K562 (cell line): ENCODE results near the gene TAF1B. TPM values are rescaled to one million over a fixed set of nuclear protein-coding genes. Genes with fewer than 3 reads are reported as not detected.

Experiments
- BHLHE40 ChIP-seq: IDR thresholded peaks from 2 replicates; pipeline ENCODE4 v1.6.1; 2011; ENCODE audit warnings: low read length, improper control_type of control experiment
- CCNT2 ChIP-seq: IDR thresholded peaks from 2 replicates; pipeline ENCODE4 v1.6.1; 2011; ENCODE audit warnings: borderline replicate concordance, low read depth, mild to moderate bottlenecking, moderate library complexity, mixed read lengths, low read length; ENCODE audit not compliant: insufficient read length; ENCODE audit errors: extremely low read depth
- DMBX1 ChIP-seq: fragments of 250-450 bp; sonication (Bioruptor Pico); IDR thresholded peaks from 2 replicates; pipeline ENCODE4 v1.8.0; 2022; ENCODE audit warnings: inconsistent platforms, mild to moderate bottlenecking, moderate library complexity, borderline replicate concordance
- EP400 ChIP-seq: fragments of 450-650 bp; IDR thresholded peaks from 2 replicates; pipeline ENCODE4 v1.6.1; 2017; ENCODE audit warnings: antibody characterized with exemption, mild to moderate bottlenecking, moderate library complexity
- KDM2B ChIP-seq: fragments of 250-450 bp; sonication (Bioruptor Pico); IDR thresholded peaks from 2 replicates; pipeline ENCODE4 v1.8.0; 2021; ENCODE audit warnings: mild to moderate bottlenecking, moderate library complexity
- L3MBTL2 ChIP-seq: fragments of 450-650 bp; IDR thresholded peaks from 2 replicates; pipeline ENCODE4 v1.6.1; 2016; ENCODE audit warnings: mild to moderate bottlenecking, moderate library complexity
- MXI1 ChIP-seq: IDR thresholded peaks from 2 replicates; pipeline ENCODE4 v1.6.1; 2011; ENCODE audit warnings: low read depth, mild to moderate bottlenecking, improper control_type of control experiment, low read length
- MYC ChIP-seq, 2 experiments: fragments of 250-450 bp in 1 of 2; sonication (Bioruptor Pico) in 1 of 2; IDR thresholded peaks; 2 replicates each; pipeline versions ENCODE4 v1.5.1 to v1.6.1; 2012 to 2021; ENCODE audit warnings: low read depth in 2 of 2, borderline replicate concordance in 1 of 2, improper control_type of control experiment in 1 of 2, low read length in 1 of 2, mild to moderate bottlenecking in 1 of 2, moderate library complexity in 1 of 2
- NONO ChIP-seq, 2 experiments: fragments of 200-400 bp in 1 of 2; fragments of 450-650 bp in 1 of 2; formaldehyde crosslinking in 1 of 2; IDR thresholded peaks; 2 replicates each; pipeline ENCODE4 v1.6.1; 2017; ENCODE audit warnings: low read depth in 2 of 2, mild to moderate bottlenecking in 2 of 2, moderate library complexity in 2 of 2, low read length in 1 of 2
- RB1 ChIP-seq: fragments of 450-650 bp; IDR thresholded peaks from 2 replicates; pipeline ENCODE4 v1.6.1; 2017; ENCODE audit warnings: low read depth, mild to moderate bottlenecking
- RBFOX2 ChIP-seq: fragments of 200-400 bp; formaldehyde crosslinking; IDR thresholded peaks from 2 replicates; pipeline ENCODE4 v1.6.1; 2017; ENCODE audit warnings: low read depth, mild to moderate bottlenecking, low read length, moderate library complexity
- SMAD4 ChIP-seq: fragments of 250-450 bp; sonication (Bioruptor Pico); conservative IDR thresholded peaks from 2 replicates; pipeline ENCODE4 v1.8.0; 2021; ENCODE audit warnings: inconsistent platforms, mild to moderate bottlenecking, moderate library complexity
- SMC3 ChIP-seq: conservative IDR thresholded peaks from 2 replicates; pipeline ENCODE4 v1.6.1; 2011; ENCODE audit warnings: low read depth, low read length, improper control_type of control experiment; ENCODE audit not compliant: insufficient read depth
- TEAD4 ChIP-seq, 2 experiments: sonication (generic) in 1 of 2; formaldehyde crosslinking in 1 of 2; IDR thresholded peaks; 2 replicates each; pipeline versions ENCODE4 v1.6.1 to v1.8.0; 2012 to 2022; ENCODE audit warnings: borderline replicate concordance in 1 of 2, inconsistent platforms in 1 of 2, low read length in 1 of 2, mild to moderate bottlenecking in 1 of 2, missing genetic modification reagents in 1 of 2
- YY1 ChIP-seq, 3 experiments: IDR thresholded peaks; 2 replicates each; pipeline ENCODE4 v1.6.1; 2011; ENCODE audit warnings: low read length in 2 of 3, mild to moderate bottlenecking in 2 of 3, moderate library complexity in 2 of 3, borderline replicate concordance in 1 of 3, control low read depth in 1 of 3, low read depth in 1 of 3; ENCODE audit not compliant: insufficient read depth in 3 of 3, insufficient replicate concordance in 2 of 3, control insufficient read depth in 1 of 3, insufficient read length in 1 of 3; ENCODE audit errors: extremely low read depth in 1 of 3
- ZNF12 ChIP-seq: sonication (generic); formaldehyde crosslinking; IDR thresholded peaks from 2 replicates; pipeline ENCODE4 v1.4.0; 2020; ENCODE audit warnings: mild to moderate bottlenecking, missing genetic modification reagents
- polyA plus RNA-seq, 8 experiments: library from polyadenylated mRNA; depleted of rRNA in 4 of 8; stranded (reverse) in 5 of 8; unstranded in 3 of 8; fragments of >200 nt; fragmentation: Nextera tagmentation in 2 of 8; fragmentation: Illumina TruSeq in 1 of 8; extraction: Ambion mirVana in 2 of 8; extraction: Trizol in 1 of 8; gene quantifications; 2 replicates each; pipeline versions ENCODE4 v1.2.1 to v1.2.3, GENCODE V29; 2011 to 2014; ENCODE audit warnings: inconsistent platforms in 1 of 8, missing spikeins in 1 of 8
- total RNA-seq, 7 experiments: library from RNA; depleted of rRNA in 6 of 7; stranded (reverse); fragments of >200 nt in 6 of 7; fragmentation: Illumina TruSeq in 2 of 7; extraction: Trizol in 2 of 7; gene quantifications; 2 replicates each; pipeline versions ENCODE4 v1.2.1 to v1.2.3, GENCODE V29; 2011 to 2021; ENCODE audit warnings: low replicate concordance in 1 of 7
- TF ChIP-seq, protein P1 (sequence below): fragments of 450-650 bp; formaldehyde crosslinking; IDR thresholded peaks from 2 replicates; pipeline ENCODE4 v1.4.0; 2020; ENCODE audit warnings: mild to moderate bottlenecking
- TF ChIP-seq, protein P2 (sequence below): fragments of 250-450 bp; sonication (Bioruptor Pico); IDR thresholded peaks from 2 replicates; pipeline ENCODE4 v1.5.0; 2021; ENCODE audit warnings: mild to moderate bottlenecking, borderline replicate concordance
- TF ChIP-seq, protein P3 (sequence below), 2 experiments: IDR thresholded peaks; 2 replicates each; pipeline ENCODE4 v1.6.1; 2012; ENCODE audit warnings: improper control_type of control experiment in 2 of 2, low read depth in 2 of 2, low read length in 2 of 2, borderline replicate concordance in 1 of 2

Gene TAF1B
- total and polyA plus RNA-seq, 9 of the 15 experiments (the other 6 are each of a cell fraction or from before 2014, with no cell fraction given) = 8.8 to 25.1 (median 17.3) TPM

DNA sequence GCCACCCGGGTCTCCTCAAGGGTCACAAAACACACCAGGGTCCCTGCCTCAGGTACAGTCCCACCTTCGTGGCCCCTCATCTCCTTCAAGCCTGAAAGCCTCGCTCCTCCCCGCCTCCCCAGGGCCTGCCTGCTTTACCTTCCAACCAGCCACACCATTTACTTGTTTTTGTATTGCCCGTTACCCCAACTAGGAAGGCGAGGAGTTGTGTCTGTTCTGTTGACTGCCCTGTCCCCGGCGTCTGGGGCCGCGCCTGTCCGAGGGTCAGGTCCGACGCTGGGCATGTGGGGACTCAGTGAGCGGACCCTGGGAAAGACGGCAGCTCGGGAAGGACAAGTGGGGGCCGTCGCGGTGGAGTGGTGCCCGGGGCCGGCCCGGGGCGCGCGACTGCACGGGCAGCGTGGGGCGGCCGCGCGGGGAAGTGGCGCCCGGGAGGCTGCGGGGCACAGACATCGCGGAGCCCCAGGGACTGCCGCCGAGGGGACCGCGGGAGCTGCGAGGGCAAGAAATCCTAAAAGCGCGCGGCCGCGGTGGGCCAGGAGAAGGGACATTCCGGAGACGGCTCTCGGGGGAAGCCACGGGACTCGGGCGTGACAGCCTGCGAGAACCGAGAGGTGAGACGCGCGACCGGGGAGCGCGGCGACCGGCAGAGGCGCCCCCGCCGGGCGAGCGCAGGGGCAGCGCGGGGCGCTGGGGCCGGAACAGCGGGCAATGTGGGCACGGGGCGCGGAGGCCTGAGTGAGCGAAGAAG is 107.4 kb downstream of the TAF1B start (continued):
- TF ChIP-seq, protein P1, sequence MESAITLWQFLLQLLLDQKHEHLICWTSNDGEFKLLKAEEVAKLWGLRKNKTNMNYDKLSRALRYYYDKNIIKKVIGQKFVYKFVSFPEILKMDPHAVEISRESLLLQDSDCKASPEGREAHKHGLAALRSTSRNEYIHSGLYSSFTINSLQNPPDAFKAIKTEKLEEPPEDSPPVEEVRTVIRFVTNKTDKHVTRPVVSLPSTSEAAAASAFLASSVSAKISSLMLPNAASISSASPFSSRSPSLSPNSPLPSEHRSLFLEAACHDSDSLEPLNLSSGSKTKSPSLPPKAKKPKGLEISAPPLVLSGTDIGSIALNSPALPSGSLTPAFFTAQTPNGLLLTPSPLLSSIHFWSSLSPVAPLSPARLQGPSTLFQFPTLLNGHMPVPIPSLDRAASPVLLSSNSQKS (CRISPR knock-in tag) = no peak
- TF ChIP-seq, protein P2, sequence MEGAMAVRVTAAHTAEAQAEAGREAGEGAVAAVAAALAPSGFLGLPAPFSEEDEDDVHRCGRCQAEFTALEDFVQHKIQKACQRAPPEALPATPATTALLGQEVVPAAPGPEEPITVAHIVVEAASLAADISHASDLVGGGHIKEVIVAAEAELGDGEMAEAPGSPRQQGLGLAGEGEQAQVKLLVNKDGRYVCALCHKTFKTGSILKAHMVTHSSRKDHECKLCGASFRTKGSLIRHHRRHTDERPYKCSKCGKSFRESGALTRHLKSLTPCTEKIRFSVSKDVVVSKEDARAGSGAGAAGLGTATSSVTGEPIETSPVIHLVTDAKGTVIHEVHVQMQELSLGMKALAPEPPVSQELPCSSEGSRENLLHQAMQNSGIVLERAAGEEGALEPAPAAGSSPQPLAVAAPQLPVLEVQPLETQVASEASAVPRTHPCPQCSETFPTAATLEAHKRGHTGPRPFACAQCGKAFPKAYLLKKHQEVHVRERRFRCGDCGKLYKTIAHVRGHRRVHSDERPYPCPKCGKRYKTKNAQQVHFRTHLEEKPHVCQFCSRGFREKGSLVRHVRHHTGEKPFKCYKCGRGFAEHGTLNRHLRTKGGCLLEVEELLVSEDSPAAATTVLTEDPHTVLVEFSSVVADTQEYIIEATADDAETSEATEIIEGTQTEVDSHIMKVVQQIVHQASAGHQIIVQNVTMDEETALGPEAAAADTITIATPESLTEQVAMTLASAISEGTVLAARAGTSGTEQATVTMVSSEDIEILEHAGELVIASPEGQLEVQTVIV (CRISPR knock-in tag) = no peak
- TF ChIP-seq KDM2B (0 out of 2 replicates have a peak, but pooled peaks have one; percentile 66), MYC (IDR thresholded peaks at IDR 0.05; ENCODE audit: low read depth, low read length) (0 out of 2 replicates have a peak, but pooled peaks have one; percentile 13), MYC (CRISPR knock-in tag; IDR thresholded peaks at IDR 0.05; ENCODE audit: borderline replicate concordance, low read depth) (no peak), EP400 (no peak), TEAD4 (IDR thresholded peaks at IDR 0.05; ENCODE audit: low read length) (no peak), TEAD4 (CRISPR knock-in tag; IDR thresholded peaks at IDR 0.05; ENCODE audit: borderline replicate concordance) (no peak), DMBX1 (CRISPR knock-in tag) (no peak), MXI1 (no peak), YY1 (IDR thresholded peaks at IDR 0.05; ENCODE audit: borderline replicate concordance in 1 of 3, control insufficient read depth in 1 of 3, extremely low read depth in 1 of 3, insufficient read depth in 3 of 3, insufficient read length in 1 of 3, insufficient replicate concordance in 2 of 3, low read depth in 1 of 3, low read length in 2 of 3) (peak in 1 of 3 experiments; percentile 17), RB1 (peak; percentile 56; the same call in 1 of the 2 replicates), ZNF12 (CRISPR knock-in tag) (0 out of 2 replicates have a peak, but pooled peaks have one; percentile 34), SMAD4 (CRISPR knock-in tag) (peak; percentile 58; the same call in 1 of the 2 replicates), RBFOX2 (peak; percentile 55; the same call in 1 of the 2 replicates), CCNT2 (peak; percentile 9), NONO (IDR thresholded peaks at IDR 0.05; ENCODE audit: low read depth in 2 of 2, low read length in 1 of 2) (peak in 1 of 2 experiments; percentile 49; a peak in 1 of 4 replicates), SMC3 (no peak), BHLHE40 (peak; percentile 32), L3MBTL2 (peak; percentile 50)
- TF ChIP-seq, protein P3, sequence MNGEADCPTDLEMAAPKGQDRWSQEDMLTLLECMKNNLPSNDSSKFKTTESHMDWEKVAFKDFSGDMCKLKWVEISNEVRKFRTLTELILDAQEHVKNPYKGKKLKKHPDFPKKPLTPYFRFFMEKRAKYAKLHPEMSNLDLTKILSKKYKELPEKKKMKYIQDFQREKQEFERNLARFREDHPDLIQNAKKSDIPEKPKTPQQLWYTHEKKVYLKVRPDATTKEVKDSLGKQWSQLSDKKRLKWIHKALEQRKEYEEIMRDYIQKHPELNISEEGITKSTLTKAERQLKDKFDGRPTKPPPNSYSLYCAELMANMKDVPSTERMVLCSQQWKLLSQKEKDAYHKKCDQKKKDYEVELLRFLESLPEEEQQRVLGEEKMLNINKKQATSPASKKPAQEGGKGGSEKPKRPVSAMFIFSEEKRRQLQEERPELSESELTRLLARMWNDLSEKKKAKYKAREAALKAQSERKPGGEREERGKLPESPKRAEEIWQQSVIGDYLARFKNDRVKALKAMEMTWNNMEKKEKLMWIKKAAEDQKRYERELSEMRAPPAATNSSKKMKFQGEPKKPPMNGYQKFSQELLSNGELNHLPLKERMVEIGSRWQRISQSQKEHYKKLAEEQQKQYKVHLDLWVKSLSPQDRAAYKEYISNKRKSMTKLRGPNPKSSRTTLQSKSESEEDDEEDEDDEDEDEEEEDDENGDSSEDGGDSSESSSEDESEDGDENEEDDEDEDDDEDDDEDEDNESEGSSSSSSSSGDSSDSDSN (IDR thresholded peaks at IDR 0.05; ENCODE audit: borderline replicate concordance in 1 of 2, low read depth in 2 of 2, low read length in 2 of 2) = 0 out of 4 replicates have a peak, but pooled peaks of 1 of the 2 experiments have one; percentile 40
